HG03159 (cell line): Measurements from ENCODE around the gene HYOU1.
A peak's percentile ranks its signal among the peaks of the same experiment; 100 is the strongest.
"Not testable (repeated sequence)": the region's sequence is repeated elsewhere in the genome, so short reads cannot be mapped to it uniquely, and the experiment has no call there.

Source experiments
- ATAC-seq: cut with Tn5 transposase; IDR thresholded peaks from one replicate; pipeline ENCODE4 v1.9.1; 2021; ENCODE audit warnings: mild to moderate bottlenecking, moderate library complexity; ENCODE audit not compliant: unreplicated experiment

The HYOU1 gene

DNA sequence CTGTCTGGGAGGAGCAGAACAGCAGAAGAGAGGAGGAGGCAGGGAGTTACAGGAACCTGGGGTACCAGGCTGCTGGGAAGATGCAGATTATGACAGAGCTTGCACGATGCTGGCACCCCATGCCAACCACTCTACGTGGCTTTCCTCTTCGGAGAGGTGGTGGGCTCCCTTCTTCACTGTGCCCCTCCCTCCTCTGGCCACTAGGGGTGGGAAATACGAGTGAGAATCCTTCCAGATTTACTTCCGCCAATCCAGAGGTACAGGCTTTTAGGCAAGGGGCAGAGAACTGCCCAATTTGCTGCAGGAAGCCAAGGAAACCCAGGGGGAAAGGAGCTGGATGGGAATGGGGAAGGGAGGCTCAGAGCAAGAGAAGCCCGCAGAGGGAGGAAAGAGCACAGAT, 12.3 kb downstream of the HYOU1 start:
- ATAC-seq: no peak

DNA sequence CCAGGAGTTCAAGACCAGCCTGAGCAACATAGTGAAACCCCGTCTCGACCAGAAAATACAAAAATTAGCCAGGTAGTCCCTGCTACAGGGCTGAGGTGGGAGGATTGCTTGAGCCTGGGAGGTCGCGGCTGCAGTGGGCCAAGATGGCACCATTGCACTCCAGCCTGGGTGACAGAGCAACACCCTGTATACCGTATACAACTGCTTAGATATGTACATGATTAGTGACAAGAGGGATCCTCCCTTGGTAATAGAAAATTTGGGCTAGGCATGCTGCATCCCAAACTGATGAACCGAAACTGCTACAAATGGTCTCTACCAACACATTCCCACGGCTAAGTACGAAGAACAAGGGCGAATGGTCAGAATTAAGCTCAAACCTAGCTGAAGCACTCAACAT, 14.1 kb downstream of the HYOU1 start:
- ATAC-seq: no peak

DNA sequence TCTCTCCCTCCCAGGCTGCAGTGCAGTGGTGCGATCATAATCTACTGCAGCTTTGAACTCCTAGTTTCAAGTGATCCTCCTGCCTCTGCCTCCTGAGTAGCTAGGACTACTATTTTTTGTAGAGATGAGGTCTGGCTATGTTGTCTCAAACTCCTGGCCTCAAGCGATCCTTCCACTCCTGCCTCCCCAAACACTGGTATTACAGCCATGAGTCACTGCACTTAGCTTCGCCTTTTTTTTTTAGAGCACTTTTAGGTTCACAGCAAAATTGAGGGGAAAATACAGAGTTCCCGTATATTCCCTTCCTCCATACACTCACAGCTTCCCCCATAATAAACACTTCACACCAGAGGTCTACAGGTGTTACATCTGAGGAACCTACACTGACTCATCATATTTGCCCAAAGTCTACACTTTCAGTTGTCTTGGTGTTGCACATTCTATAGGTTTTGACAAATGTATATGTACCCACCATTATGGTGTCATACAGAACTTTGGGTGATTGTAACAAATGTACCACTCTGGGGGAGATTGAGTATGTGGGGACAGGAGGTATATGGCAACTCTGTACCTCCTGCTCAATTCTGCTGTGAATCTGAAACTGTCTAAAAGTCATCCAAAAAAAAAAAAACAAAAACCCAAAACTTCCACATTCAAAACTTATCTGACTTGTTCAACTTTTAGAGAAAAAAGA, 15.0 kb downstream of the HYOU1 start:
- no peak for ATAC-seq

- not testable (repeated sequence) for ATAC-seq
Observed at GRCh38 chr11:119039471-119039870, 17.5 kb downstream of the HYOU1 start.

DNA sequence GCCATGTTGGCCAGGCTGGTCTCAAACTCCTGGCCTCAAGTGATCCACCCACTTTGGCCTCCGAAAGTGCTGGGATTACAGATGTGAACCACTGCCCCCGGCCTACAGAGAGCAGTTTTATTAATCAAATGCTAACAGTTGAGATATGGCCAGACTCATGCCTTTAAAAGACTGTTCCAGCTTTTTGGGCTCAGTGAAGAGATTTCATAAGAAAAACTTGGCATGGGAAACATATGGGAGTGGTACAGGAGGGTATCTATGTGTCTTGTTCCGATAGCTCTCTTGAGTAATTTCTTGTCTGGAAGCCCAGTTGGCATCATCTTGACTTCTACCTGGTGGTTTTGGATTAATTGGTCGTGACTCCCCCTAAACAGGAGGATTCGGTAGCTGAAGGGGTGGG, 18.1 kb downstream of the HYOU1 start:
- ATAC-seq: no peak

GRCh38 chr11:119034813-119035212, 22.2 kb downstream of the HYOU1 start:
- ATAC-seq: no peak

- ATAC-seq: not testable (repeated sequence)
Observed at GRCh38 chr11:119033421-119033820, 23.6 kb downstream of the HYOU1 start.

GRCh38 chr11:119031912-119032280, 25.1 kb downstream of the HYOU1 start:
- ATAC-seq: no peak

GRCh38 chr11:119030329-119031047, 26.5 kb downstream of the HYOU1 start, which contains the start of gene SLC37A4:
TSS of gene SLC37A4 (minus strand) at chr11:119030877.
- peak; percentile 90 for ATAC-seq

GRCh38 chr11:119030029-119030328, 27.0 kb downstream of the HYOU1 start:
- peak; percentile 4 for ATAC-seq

DNA sequence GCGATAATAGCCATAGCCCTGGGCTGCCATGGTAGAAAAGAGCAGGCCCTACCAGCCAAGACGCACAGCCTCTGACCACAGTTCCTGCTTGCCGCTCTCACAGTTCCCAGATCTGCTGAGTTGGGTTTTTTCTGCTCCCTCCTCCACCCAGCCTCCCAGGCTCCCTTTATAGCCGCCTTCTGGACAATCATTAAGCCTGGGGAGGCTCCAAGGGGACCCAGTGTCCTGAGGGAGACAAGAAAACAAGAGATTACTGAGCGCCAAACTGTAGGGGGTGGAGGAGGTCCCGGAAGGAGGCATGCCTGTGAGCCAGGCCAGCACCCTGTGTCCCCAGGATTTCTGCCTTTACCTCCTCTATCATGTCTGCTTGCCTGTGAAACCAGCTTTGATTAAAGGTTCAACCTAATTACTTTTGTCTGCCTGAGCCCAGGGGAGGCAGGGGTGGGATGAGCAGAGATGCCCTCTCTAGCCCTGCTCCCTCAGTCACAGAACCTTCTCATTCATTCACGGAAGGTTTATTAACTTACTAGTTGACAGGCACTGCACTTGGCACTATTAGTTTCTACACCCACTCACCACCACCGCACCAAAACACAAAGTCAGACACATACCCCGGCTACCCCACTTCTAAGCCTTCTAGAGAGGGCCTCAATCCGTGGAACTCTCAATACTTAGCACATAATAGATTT, 27.5 kb downstream of the HYOU1 start:
- no peak for ATAC-seq

GRCh38 chr11:119029069-119029339, 28.0 kb downstream of the HYOU1 start:
- ATAC-seq: no peak

- no peak for ATAC-seq
Observed at GRCh38 chr11:119028346-119029068, 28.5 kb downstream of the HYOU1 start.

- ATAC-seq: no peak
Observed at GRCh38 chr11:119027561-119028345, 29.3 kb downstream of the HYOU1 start.

DNA sequence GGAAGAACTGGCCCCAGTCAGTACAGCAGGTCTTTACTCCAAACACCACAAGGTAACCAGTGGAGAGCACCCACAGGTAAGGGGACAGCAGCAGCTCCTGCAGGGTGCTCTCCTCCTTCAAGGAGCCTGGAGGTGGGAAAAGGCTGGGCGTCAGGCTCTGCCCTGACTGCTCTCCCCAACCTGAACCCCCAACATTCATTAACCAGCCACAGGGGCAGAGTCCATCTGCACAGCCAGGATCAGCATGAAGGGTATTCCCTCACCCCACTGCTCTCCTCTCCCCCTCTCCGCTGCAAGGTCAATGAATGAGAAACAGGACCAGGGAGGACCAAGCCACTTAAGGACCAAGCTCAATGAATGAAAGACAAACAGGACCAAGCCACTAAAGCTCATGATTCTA, 30.0 kb downstream of the HYOU1 start:
- ATAC-seq: no peak

GRCh38 chr11:119025978-119026766, 30.8 kb downstream of the HYOU1 start:
- no peak for ATAC-seq

- no peak for ATAC-seq
Observed at GRCh38 chr11:119025541-119025940, 31.5 kb downstream of the HYOU1 start.

DNA sequence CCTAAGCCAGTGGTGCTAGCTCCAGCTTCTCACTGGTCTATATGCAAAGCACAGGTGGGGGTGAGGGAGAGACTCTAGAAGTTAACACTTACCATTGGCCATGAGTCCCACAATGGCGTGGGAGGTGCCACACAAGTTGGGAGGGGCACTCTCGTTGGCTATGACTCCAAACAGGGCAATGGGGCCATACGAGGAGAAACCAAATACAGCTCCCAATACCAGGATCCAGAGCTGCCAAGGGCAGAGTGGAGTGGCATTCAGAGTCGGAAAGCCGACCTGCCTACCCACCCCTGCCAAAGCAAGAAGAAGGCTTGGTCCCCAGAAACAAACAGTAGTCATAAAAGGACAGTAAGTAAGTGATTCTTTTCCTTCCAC, 31.9 kb downstream of the HYOU1 start:
- no peak for ATAC-seq

DNA sequence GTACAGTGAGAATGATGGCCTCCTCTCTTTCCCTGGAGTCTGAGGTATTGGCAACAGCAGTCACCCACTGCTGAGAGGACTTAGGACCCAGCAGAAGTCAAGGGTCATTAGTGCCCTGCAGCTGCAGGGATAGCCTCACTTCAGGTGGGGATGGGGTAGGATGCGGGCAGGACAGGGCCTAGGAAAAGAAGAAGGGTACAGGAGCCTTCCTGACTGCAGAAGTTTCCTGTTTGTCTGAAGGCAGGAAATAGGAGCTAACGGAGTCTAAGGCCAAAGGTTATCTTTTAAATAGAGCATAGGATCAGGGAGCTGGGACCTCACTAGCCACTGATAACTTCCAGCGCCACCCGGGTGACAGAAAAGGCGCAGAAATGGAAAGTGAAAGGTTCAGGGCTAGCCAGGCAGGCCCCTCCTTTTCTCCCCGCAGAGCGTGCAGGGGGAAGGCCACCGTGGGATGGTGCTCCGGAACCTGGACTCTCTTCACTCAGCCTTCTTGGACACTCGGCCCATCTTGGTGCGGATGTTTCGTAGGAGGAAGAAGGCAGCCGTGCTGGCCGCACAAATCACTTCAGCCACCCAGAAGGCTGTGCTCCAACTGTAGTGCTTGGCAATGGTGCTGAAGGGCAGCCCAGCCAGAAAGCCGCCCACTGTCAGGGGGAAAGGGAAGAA, 32.4 kb downstream of the HYOU1 start:
- no peak for ATAC-seq

DNA sequence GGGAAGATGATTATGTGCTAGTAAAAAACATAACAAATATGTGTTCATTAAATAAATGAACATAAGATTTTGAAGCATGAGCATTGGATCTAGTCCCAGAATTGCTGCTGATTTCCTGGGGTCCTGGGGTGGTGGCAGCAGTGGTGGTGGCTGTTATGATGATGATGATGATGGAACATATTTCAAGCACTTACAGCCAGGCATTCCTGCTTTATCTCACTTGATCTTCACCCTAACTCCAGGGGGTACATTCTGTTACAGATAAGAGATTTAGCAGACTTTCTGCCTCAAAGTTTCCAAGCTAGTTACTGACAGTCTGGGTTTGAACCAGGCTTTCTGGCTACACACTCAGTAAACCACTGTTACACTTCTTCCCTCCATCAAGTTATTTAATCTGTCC, 33.3 kb downstream of the HYOU1 start:
- no peak for ATAC-seq
